ENCODE measurements around the gene CENPT.

CENPT gene

GRCh38 chr16:67848118-67848517 is 625 bp upstream of the CENPT start:
- peak overlapping the region; percentile 84 for H3K4me3 ChIP-seq (ENCODE audit: low read depth, low read length)
- no peak for DNase-seq (ENCODE audit: low read depth)
- TF ChIP-seq CTCF (IDR thresholded peaks at IDR 0.05; ENCODE audit: low read depth, low read length) (no peak), POLR2A (IDR thresholded peaks at IDR 0.05; ENCODE audit: extremely low read depth, insufficient read length) (no peak), MYC (IDR thresholded peaks at IDR 0.05; ENCODE audit: low read depth, low read length) (no peak)

- H3K4me3 ChIP-seq (ENCODE audit: low read depth, low read length), result peak within 1 kb of the TSS; percentile 84
- no peak for TF ChIP-seq CTCF (IDR thresholded peaks at IDR 0.05; ENCODE audit: low read depth, low read length)
- TF ChIP-seq POLR2A (IDR thresholded peaks at IDR 0.05; ENCODE audit: extremely low read depth, insufficient read length), result peak; percentile 44
- peak; percentile 60; the same call in 1 of the 2 replicates for TF ChIP-seq MAX (IDR thresholded peaks at IDR 0.05; ENCODE audit: low read depth, low read length)
- peak; percentile 45 for TF ChIP-seq MYC (IDR thresholded peaks at IDR 0.05; ENCODE audit: low read depth, low read length)
- peak; percentile 99 for DNase-seq (ENCODE audit: low read depth)
These were observed 1.0 kb downstream of the CENPT start, which contains the start of gene NUTF2 for GRCh38 chr16:67846320-67847063. Gene NUTF2 (plus strand): TSS chr16:67846933. CDS start chr16:67865131, 18,198 bp downstream.

- no peak for TF ChIP-seq POLR2A (IDR thresholded peaks at IDR 0.05; ENCODE audit: extremely low read depth, insufficient read length)
- peak overlapping the region; percentile 68 for H3K4me3 ChIP-seq (ENCODE audit: low read depth, low read length)
- DNase-seq (ENCODE audit: low read depth), result no peak
These were observed 1.5 kb downstream of the CENPT start for GRCh38 chr16:67846063-67846319.

- peak; percentile 59 for DNase-seq (ENCODE audit: low read depth)
- TF ChIP-seq CTCF (IDR thresholded peaks at IDR 0.05; ENCODE audit: low read depth, low read length) (no peak), MYC (IDR thresholded peaks at IDR 0.05; ENCODE audit: low read depth, low read length) (no peak), MAX (IDR thresholded peaks at IDR 0.05; ENCODE audit: low read depth, low read length) (no peak)
- H3K4me3 ChIP-seq (ENCODE audit: low read depth, low read length), result peak overlapping the region; percentile 68
These were observed 2.0 kb downstream of the CENPT start for GRCh38 chr16:67845291-67846062.

- TF ChIP-seq POLR2A (IDR thresholded peaks at IDR 0.05; ENCODE audit: extremely low read depth, insufficient read length) (no peak), MAX (IDR thresholded peaks at IDR 0.05; ENCODE audit: low read depth, low read length) (no peak), MYC (IDR thresholded peaks at IDR 0.05; ENCODE audit: low read depth, low read length) (no peak), CTCF (IDR thresholded peaks at IDR 0.05; ENCODE audit: low read depth, low read length) (no peak)
- no peak for DNase-seq (ENCODE audit: low read depth)
- H3K4me3 ChIP-seq (ENCODE audit: low read depth, low read length), result peak overlapping the region; percentile 77
These were observed 3.0 kb downstream of the CENPT start for GRCh38 chr16:67844497-67844896.

- no peak for TF ChIP-seq CTCF (IDR thresholded peaks at IDR 0.05; ENCODE audit: low read depth, low read length)
- no peak for TF ChIP-seq POLR2A (IDR thresholded peaks at IDR 0.05; ENCODE audit: extremely low read depth, insufficient read length)
- no peak for TF ChIP-seq MYC (IDR thresholded peaks at IDR 0.05; ENCODE audit: low read depth, low read length)
- TF ChIP-seq MAX (IDR thresholded peaks at IDR 0.05; ENCODE audit: low read depth, low read length), result no peak
- no peak for DNase-seq (ENCODE audit: low read depth)
- peak overlapping the region; percentile 77 for H3K4me3 ChIP-seq (ENCODE audit: low read depth, low read length)
These were observed 4.1 kb downstream of the CENPT start for GRCh38 chr16:67843343-67843765.

Data from NB4 (cell line).